D341Med (cell line): ENCODE data around the gene TBC1D5.

Experiments
- DNase-seq: peaks from one replicate; pipeline ENCODE4 v3.0.0; 2012; ENCODE audit warnings: low spot score

TBC1D5 gene

GRCh38 chr3:17585394-17586325, 156.8 kb downstream of the TBC1D5 start:
- no peak for DNase-seq

- no peak for DNase-seq
Observed at GRCh38 chr3:17584066-17584465, 158.4 kb downstream of the TBC1D5 start.

GRCh38 chr3:17583530-17583929, 158.9 kb downstream of the TBC1D5 start:
- no peak for DNase-seq

- no peak for DNase-seq
Observed at GRCh38 chr3:17581421-17582080, 160.9 kb downstream of the TBC1D5 start.

DNA sequence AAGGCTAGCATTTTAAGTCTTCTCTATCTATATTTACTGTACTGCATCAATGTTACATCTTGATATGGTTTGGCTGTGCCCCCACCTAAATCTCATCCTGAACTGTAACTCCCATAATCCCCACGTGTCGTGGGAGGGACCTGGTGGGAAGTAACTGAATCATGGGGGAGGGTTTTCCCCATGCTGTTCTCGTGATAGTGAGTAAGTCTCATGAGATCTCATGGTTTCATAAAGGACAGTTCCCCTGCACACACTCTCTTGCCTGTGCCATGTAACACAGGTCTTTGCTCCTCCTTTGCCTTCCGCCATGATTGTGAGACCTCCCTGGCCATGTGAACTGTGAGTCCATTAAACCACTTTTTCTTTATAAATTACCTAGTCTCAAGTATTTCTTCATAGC, 161.5 kb downstream of the TBC1D5 start:
- no peak for DNase-seq

- no peak for DNase-seq
Observed at GRCh38 chr3:17579289-17580031, 163.0 kb downstream of the TBC1D5 start.

GRCh38 chr3:17577796-17578520, 164.5 kb downstream of the TBC1D5 start:
- DNase-seq, result peak; percentile 21

GRCh38 chr3:17573396-17573795, 169.0 kb downstream of the TBC1D5 start:
- DNase-seq, result no peak

DNA sequence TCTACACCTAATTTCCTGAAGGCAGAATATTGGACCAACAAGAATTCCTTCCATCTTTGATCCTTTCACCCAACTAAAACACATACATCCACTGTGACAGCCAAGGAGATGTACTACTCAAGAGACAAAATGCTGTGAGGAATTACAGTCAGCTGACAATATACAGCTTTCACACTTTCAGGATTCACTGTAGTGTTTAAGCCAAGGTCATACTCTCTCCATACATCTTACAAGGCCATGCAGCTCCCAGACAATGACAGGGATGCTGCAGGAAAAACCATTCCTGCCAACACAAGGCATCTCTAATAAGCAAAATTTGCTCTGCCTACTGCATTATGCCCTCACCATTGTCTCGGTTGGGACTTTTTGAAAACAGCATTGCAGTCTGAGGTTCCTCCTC, 170.7 kb downstream of the TBC1D5 start:
- DNase-seq, result no peak

DNA sequence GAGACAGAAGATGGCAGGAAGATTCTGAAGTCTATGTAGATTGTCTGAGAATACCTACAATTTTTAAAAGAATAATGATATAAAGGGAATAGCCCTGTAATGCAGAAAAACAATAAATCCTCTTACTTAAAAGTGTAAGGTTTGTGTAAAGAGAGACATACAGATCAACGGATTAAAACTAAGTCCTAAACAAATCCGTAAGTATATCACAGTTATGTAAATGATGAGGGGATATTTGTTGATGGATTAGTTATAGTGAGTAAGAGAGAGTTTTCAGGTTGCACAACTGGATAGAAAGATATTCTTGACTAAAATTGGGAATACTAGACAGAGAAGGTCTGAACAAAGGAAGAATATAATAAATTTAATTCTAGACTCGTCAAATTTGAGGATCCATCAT, 179.6 kb downstream of the TBC1D5 start:
- no peak for DNase-seq

DNA sequence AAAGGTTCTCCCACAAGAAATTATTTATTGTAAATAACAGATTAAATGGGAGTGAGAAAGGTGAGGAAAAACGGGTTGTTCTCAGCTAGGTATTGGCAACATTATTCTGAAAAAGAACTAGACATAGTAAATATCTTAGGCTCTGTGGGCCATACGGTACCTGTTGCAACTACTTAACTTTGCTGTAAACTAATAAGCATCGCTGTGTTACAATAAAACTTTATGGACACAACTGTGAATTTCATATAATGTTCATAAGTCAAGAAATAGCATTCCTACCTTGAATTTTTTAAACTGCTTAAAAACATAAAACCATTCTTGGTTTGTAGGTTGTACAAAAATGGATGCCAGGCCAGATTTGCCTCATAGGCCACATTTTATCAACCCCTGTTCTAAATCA, 183.9 kb downstream of the TBC1D5 start:
- no peak for DNase-seq

GRCh38 chr3:17557749-17558463, 184.5 kb downstream of the TBC1D5 start:
- no peak for DNase-seq

DNA sequence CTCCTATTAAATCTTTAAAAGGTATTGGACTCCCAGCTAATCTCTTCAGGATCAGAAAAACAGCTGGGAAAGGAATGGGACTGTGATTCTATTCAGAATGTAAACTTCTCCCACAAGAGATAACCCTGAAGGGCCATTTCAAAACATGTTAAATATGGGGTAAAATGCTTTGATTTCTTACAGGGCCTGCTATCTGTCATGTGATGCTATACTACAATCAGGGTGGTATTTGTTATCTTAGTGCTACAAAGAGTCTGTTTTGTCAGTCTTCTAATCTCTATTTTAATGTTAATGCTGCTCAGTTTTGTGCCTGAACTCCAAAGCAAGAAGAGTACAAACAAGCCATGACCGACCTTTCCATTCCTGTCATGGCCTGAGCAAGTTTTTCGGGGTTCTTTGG, 186.9 kb downstream of the TBC1D5 start:
- no peak for DNase-seq

- DNase-seq, result no peak
Observed at GRCh38 chr3:17554078-17554477, 188.4 kb downstream of the TBC1D5 start.

- DNase-seq, result no peak
Observed at GRCh38 chr3:17553080-17553479, 189.4 kb downstream of the TBC1D5 start.

- DNase-seq, result no peak
Observed at GRCh38 chr3:17552351-17552750, 190.1 kb downstream of the TBC1D5 start.

GRCh38 chr3:17551895-17552294, 190.5 kb downstream of the TBC1D5 start:
- DNase-seq, result no peak

DNA sequence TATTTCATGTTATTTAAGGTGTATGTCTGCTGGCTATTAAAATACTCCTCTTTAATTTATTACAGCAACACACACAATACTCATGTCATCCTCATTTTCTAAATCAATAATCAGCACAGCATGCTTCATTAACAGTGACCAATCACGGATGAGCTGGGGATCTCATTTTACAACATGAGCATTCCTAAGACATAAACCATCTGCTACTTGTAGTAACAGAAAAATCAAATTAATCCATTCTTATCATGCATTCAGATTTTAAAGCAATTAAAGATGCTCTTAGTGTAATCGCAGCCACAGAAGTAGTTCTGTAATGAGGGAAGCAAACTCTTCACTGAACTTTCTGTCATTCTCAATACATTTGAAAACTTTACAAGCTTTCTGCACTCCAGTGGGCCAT, 191.1 kb downstream of the TBC1D5 start:
- DNase-seq, result no peak

DNA sequence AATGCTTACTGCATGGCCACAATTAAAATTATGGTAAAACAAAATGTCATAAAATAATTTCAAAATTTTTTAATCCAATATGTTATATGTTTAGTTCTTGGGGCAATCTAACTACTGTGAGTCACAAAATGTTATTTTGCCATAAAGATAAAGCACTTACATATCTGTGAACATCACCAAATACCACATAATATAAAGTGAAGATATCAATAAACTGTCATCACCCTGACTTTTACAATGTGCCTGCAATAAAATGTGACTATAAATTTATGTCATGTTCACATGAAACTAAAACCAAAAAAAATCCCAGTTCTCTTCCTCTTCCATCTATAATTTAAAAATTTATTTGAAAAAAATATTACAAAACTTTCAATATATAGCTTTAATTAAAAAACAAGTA, 191.8 kb downstream of the TBC1D5 start:
- DNase-seq, result no peak

DNA sequence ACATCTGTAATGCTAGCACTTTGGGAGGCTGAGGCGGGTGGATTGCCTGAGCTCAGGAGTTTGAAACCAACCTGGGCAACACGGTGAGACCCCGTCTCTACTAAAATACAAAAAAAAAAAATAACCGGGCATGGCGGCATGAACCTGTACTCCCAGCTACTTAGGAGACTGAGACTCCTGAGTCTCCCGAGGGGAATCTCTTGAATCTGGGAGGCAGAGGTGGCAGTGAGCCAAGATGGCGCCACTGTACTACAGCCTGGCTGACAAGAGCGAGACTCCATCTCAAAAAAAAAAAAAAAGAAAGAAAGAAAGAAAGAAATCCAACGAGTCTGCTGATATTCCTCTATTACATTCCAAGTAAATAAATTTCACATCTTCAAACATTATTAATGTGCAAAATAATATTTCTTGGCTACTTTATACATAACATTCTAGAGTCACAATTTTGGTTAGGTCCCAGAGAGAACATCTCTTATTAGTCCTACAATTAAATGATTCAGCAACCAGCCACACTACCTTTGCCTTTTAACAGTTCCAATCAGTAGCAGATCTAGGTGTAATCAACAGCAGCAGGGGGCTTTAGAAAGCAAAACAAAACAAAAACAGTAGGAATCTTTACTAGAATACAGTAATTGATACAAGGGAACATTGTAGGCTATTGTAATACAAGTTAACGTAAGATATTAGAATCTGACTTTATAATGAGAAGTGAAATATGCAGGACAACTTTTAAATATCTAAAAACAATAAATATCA, 195.8 kb downstream of the TBC1D5 start:
- no peak for DNase-seq

- DNase-seq, result no peak
Observed at GRCh38 chr3:17544632-17545031, 197.8 kb downstream of the TBC1D5 start.
